ENCODE data around the gene FOXP1.

FOXP1 gene

GRCh38 chr3:71621825-71622537, 38.5 kb upstream of the FOXP1 start:
- no peak for DNase-seq (ENCODE audit: extremely low spot score)
- ChIA-PET POLR2A (no interaction called here), CTCF (interaction anchor here (1.1 kb wide), 1 partner anchor 24 kb away, joined by 3 read pairs; no protein-coding TSS in a partner anchor)
- no peak for TF ChIP-seq ZNF384 (IDR thresholded peaks at IDR 0.05)
- TF ChIP-seq, protein P1, sequence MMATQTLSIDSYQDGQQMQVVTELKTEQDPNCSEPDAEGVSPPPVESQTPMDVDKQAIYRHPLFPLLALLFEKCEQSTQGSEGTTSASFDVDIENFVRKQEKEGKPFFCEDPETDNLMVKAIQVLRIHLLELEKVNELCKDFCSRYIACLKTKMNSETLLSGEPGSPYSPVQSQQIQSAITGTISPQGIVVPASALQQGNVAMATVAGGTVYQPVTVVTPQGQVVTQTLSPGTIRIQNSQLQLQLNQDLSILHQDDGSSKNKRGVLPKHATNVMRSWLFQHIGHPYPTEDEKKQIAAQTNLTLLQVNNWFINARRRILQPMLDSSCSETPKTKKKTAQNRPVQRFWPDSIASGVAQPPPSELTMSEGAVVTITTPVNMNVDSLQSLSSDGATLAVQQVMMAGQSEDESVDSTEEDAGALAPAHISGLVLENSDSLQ (IDR thresholded peaks at IDR 0.05) = no peak
- TF ChIP-seq L3MBTL2 (conservative IDR thresholded peaks at IDR 0.05) = no peak
- TF ChIP-seq BHLHE40 (IDR thresholded peaks at IDR 0.05; ENCODE audit: borderline replicate concordance) = no peak

DNA sequence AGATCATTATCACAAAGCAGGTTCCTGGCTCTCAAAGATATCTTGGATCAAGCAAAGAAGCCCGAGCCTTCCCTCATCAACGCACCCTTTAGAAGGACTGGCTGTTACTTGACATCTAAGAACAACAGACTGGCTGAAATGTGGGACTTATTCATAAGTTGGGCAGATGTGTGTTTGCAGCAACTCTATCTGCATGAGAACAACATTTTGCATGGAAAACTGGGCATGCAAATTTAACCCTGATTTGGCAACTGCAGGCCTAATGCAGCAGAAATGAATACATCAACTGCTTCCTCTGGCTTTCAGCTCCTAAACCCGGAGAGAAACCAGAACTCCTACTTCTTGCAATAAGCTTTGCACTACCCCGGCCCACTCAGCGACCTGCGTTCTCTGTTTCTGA, 35.0 kb upstream of the FOXP1 start:
- POLR2A ChIA-PET = no interaction called here
- CTCF ChIA-PET = no interaction called here
- no peak for DNase-seq (ENCODE audit: extremely low spot score)
- TF ChIP-seq L3MBTL2 (conservative IDR thresholded peaks at IDR 0.05) (no peak), CTBP1 (IDR thresholded peaks at IDR 0.05; ENCODE audit: borderline replicate concordance) (no peak), SP1 (IDR thresholded peaks at IDR 0.05) (no peak), FOXA1 (IDR thresholded peaks at IDR 0.05) (no peak), ELF4 (IDR thresholded peaks at IDR 0.05) (no peak), TARDBP (IDR thresholded peaks at IDR 0.05) (no peak), HDGF (IDR thresholded peaks at IDR 0.05; ENCODE audit: borderline replicate concordance) (no peak), FOXM1 (IDR thresholded peaks at IDR 0.05; ENCODE audit: borderline replicate concordance) (no peak)
- TF ChIP-seq, protein P1 (IDR thresholded peaks at IDR 0.05) = no peak

DNA sequence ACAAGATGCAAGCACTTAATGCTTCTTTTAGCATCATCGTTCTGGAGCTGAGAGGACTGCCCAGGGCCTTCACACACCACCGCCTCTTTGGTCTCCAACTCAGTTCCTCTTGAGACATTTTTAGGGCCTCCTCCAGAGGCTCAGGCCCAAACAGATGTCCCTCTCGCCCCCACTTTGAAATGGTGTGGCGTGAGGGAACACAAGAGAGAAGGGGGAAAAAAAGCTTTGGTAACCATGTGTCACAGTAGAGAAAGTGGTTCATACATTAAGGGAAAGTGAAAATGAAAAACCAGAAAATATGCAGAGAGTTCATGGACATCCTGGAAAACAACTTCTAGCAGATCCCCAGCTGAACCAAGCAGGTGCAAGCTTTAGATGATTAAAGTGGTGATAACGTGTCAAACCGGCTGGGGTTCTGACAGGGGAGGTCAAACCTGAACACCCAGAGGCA, 33.1 kb upstream of the FOXP1 start:
- POLR2A ChIA-PET = no interaction called here
- CTCF ChIA-PET = no interaction called here
- no peak for TF ChIP-seq TARDBP (IDR thresholded peaks at IDR 0.05)
- no peak for TF ChIP-seq ARNT (IDR thresholded peaks at IDR 0.05)
- no peak for TF ChIP-seq FOXM1 (IDR thresholded peaks at IDR 0.05; ENCODE audit: borderline replicate concordance)
- TF ChIP-seq SUZ12 (IDR thresholded peaks at IDR 0.05) = no peak
- TF ChIP-seq, protein P1 (IDR thresholded peaks at IDR 0.05) = no peak
- TF ChIP-seq FOXK2 (IDR thresholded peaks at IDR 0.05) = no peak
- TF ChIP-seq CTBP1 (IDR thresholded peaks at IDR 0.05; ENCODE audit: borderline replicate concordance) = no peak
- TF ChIP-seq NFRKB (IDR thresholded peaks at IDR 0.05) = no peak
- TF ChIP-seq BHLHE40 (IDR thresholded peaks at IDR 0.05; ENCODE audit: borderline replicate concordance) = no peak
- TF ChIP-seq ZNF384 (IDR thresholded peaks at IDR 0.05) = no peak
- TF ChIP-seq HDGF (IDR thresholded peaks at IDR 0.05; ENCODE audit: borderline replicate concordance) = no peak
- TF ChIP-seq L3MBTL2 (conservative IDR thresholded peaks at IDR 0.05) = no peak
- no peak for TF ChIP-seq SP1 (IDR thresholded peaks at IDR 0.05)
- no peak for TF ChIP-seq FOXA1 (IDR thresholded peaks at IDR 0.05)
- no peak for TF ChIP-seq ELF4 (IDR thresholded peaks at IDR 0.05)
- no peak for TF ChIP-seq LEF1 (IDR thresholded peaks at IDR 0.05; ENCODE audit: borderline replicate concordance)
- no peak for DNase-seq (ENCODE audit: extremely low spot score)

- TF ChIP-seq FOXA1 (IDR thresholded peaks at IDR 0.05) (no peak), SP1 (IDR thresholded peaks at IDR 0.05) (no peak), L3MBTL2 (conservative IDR thresholded peaks at IDR 0.05) (no peak)
- no peak for DNase-seq (ENCODE audit: extremely low spot score)
- ChIA-PET CTCF (no interaction called here), POLR2A (no interaction called here)
Measured at GRCh38 chr3:71614869-71615268, 31.3 kb upstream of the FOXP1 start.

- no peak for DNase-seq (ENCODE audit: extremely low spot score)
- CTCF ChIA-PET = no interaction called here
- POLR2A ChIA-PET = no interaction called here
- no peak for TF ChIP-seq CTBP1 (IDR thresholded peaks at IDR 0.05; ENCODE audit: borderline replicate concordance)
- TF ChIP-seq L3MBTL2 (conservative IDR thresholded peaks at IDR 0.05) = no peak
- no peak for TF ChIP-seq FOXM1 (IDR thresholded peaks at IDR 0.05; ENCODE audit: borderline replicate concordance)
- TF ChIP-seq ARNT (IDR thresholded peaks at IDR 0.05) = no peak
- no peak for TF ChIP-seq SP1 (IDR thresholded peaks at IDR 0.05)
- no peak for TF ChIP-seq ZNF384 (IDR thresholded peaks at IDR 0.05)
- no peak for TF ChIP-seq HDGF (IDR thresholded peaks at IDR 0.05; ENCODE audit: borderline replicate concordance)
- TF ChIP-seq TARDBP (IDR thresholded peaks at IDR 0.05) = no peak
- no peak for TF ChIP-seq NFRKB (IDR thresholded peaks at IDR 0.05)
- TF ChIP-seq FOXA1 (IDR thresholded peaks at IDR 0.05) = no peak
- no peak for TF ChIP-seq LEF1 (IDR thresholded peaks at IDR 0.05; ENCODE audit: borderline replicate concordance)
- TF ChIP-seq BHLHE40 (IDR thresholded peaks at IDR 0.05; ENCODE audit: borderline replicate concordance) = no peak
- no peak for TF ChIP-seq ELF4 (IDR thresholded peaks at IDR 0.05)
- no peak for TF ChIP-seq SUZ12 (IDR thresholded peaks at IDR 0.05)
- TF ChIP-seq, protein P1 (IDR thresholded peaks at IDR 0.05) = no peak
- no peak for TF ChIP-seq FOXK2 (IDR thresholded peaks at IDR 0.05)
Measured at GRCh38 chr3:71614426-71614825, 30.9 kb upstream of the FOXP1 start.

- TF ChIP-seq LEF1 (IDR thresholded peaks at IDR 0.05; ENCODE audit: borderline replicate concordance) (no peak), FOXA1 (IDR thresholded peaks at IDR 0.05) (no peak), ELF4 (IDR thresholded peaks at IDR 0.05) (no peak)
- CTCF ChIA-PET = no interaction called here
- POLR2A ChIA-PET = no interaction called here
- no peak for DNase-seq (ENCODE audit: extremely low spot score)
Measured at GRCh38 chr3:71611099-71611498, 27.6 kb upstream of the FOXP1 start.

All from HEK293T (cell line).